Spleen (tissue), 7 donors: Measurements from ENCODE around the gene TEFM.

Experiments used
- POLR2A ChIP-seq, 3 donors: fragments of 450-650 bp; IDR thresholded peaks; one replicate each; pipeline ENCODE4 v1.5.1; 2017; ENCODE audit warnings: antibody characterized with exemption in 3 of 3, mild to moderate bottlenecking in 1 of 3
- POLR2AphosphoS5 ChIP-seq, 3 donors: sonication (generic); formaldehyde crosslinking; IDR thresholded peaks; one replicate each; pipeline ENCODE4 v1.5.1; 2017; ENCODE audit warnings: antibody characterized with exemption in 3 of 3
- TF ChIP-seq, protein P1 (sequence below), 11 experiments: fragments of 200-600 bp in 7 of 11; fragments of 450-650 bp in 4 of 11; sonication (generic) in 4 of 11; IDR thresholded peaks in 8 of 11; conservative IDR thresholded peaks in 3 of 11; 1 replicate in 7 of 11; 2 replicates in 4 of 11; pipeline versions ENCODE4 v1.4.0 to v1.8.0; 2016 to 2021; ENCODE audit warnings: antibody characterized with exemption in 11 of 11, inconsistent platforms in 4 of 11, mild to moderate bottlenecking in 1 of 11
- donor health status: DM: no; HTN: no; CAD: no; lungs with moderate emphysema.
- donor health status: DM: no; HTN: no; CAD: no.
- donor health status: DM: no; HTN: no; CAD: no.

DNA sequence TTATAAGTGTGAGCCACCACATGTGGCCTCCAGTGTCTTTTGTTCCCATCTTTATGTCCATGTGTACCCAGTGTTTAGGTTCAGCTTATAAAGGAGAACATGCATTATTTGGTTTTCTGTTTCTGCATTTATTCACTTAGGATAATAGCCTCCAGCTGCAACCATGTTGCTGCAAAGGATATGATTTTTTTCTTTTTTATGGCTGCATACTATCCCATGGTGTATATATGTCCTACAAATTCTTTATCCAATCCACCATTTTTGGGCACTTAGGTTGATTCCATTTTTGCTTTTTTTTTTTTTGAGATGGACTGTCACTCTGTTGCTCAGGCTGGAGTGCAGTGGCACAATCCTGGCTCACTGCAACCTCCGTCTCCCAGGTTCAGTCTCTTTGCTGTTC is 41.4 kb downstream of the TEFM start:
- no peak for TF ChIP-seq POLR2A (IDR thresholded peaks at IDR 0.05)
- TF ChIP-seq, protein P1, sequence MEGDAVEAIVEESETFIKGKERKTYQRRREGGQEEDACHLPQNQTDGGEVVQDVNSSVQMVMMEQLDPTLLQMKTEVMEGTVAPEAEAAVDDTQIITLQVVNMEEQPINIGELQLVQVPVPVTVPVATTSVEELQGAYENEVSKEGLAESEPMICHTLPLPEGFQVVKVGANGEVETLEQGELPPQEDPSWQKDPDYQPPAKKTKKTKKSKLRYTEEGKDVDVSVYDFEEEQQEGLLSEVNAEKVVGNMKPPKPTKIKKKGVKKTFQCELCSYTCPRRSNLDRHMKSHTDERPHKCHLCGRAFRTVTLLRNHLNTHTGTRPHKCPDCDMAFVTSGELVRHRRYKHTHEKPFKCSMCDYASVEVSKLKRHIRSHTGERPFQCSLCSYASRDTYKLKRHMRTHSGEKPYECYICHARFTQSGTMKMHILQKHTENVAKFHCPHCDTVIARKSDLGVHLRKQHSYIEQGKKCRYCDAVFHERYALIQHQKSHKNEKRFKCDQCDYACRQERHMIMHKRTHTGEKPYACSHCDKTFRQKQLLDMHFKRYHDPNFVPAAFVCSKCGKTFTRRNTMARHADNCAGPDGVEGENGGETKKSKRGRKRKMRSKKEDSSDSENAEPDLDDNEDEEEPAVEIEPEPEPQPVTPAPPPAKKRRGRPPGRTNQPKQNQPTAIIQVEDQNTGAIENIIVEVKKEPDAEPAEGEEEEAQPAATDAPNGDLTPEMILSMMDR (IDR thresholded peaks at IDR 0.05 in 8 of 11, conservative IDR thresholded peaks at IDR 0.05 in 3 of 11) = no peak
- no peak for TF ChIP-seq POLR2AphosphoS5 (IDR thresholded peaks at IDR 0.05)
